AG10803 (cell line): ENCODE measurements around the gene SCN3A.
A peak's percentile ranks its signal among the peaks of the same experiment; 100 is the strongest.

Source experiments
- DNase-seq: peaks from one replicate; pipeline ENCODE4 v3.0.0; 2010; ENCODE audit warnings: low read depth
- H3K4me3 ChIP-seq: 2 replicates; pipeline ENCODE4 v1.5.1; 2011; ENCODE audit warnings: mild to moderate bottlenecking, low read length, control low read depth
- TF ChIP-seq, protein P1 (sequence below): conservative IDR thresholded peaks from 2 replicates; pipeline ENCODE4 v1.5.1; 2011; ENCODE audit warnings: mild to moderate bottlenecking, low read length, control low read depth, inconsistent platforms

The SCN3A gene

DNA sequence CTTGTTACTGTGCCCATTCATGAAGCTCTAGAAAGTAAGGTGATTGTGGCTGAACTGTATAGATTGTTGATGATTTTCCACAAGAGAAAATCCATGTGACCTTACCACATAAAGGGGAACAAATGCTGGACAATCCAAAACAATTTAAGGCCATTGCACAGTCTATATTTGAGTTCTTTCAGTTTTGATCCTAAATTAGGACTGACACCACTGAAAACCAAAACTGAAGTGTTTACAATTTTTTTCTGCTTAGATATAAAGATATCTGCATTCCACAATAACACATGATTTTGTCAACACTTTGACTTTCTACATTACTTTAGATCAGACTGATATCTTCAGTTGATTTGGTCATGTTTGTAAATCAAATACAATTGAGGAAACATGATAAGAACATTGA is 124.9 kb downstream of the SCN3A start:
- no peak overlapping the region for H3K4me3 ChIP-seq
- DNase-seq: no peak
- TF ChIP-seq, protein P1, sequence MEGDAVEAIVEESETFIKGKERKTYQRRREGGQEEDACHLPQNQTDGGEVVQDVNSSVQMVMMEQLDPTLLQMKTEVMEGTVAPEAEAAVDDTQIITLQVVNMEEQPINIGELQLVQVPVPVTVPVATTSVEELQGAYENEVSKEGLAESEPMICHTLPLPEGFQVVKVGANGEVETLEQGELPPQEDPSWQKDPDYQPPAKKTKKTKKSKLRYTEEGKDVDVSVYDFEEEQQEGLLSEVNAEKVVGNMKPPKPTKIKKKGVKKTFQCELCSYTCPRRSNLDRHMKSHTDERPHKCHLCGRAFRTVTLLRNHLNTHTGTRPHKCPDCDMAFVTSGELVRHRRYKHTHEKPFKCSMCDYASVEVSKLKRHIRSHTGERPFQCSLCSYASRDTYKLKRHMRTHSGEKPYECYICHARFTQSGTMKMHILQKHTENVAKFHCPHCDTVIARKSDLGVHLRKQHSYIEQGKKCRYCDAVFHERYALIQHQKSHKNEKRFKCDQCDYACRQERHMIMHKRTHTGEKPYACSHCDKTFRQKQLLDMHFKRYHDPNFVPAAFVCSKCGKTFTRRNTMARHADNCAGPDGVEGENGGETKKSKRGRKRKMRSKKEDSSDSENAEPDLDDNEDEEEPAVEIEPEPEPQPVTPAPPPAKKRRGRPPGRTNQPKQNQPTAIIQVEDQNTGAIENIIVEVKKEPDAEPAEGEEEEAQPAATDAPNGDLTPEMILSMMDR: no peak

GRCh38 chr2:165074884-165075283 is 129.0 kb downstream of the SCN3A start:
- no peak overlapping the region for H3K4me3 ChIP-seq
- DNase-seq: no peak
- TF ChIP-seq, protein P1: no peak

- H3K4me3 ChIP-seq: no peak overlapping the region
- DNase-seq: no peak
- TF ChIP-seq, protein P1: no peak
Observed at GRCh38 chr2:165074323-165074722, 129.5 kb downstream of the SCN3A start.

- DNase-seq: no peak
- H3K4me3 ChIP-seq: no peak overlapping the region
- TF ChIP-seq, protein P1: no peak
Observed at GRCh38 chr2:165070076-165070475, 133.8 kb downstream of the SCN3A start.

GRCh38 chr2:165069151-165069550 is 134.7 kb downstream of the SCN3A start:
- TF ChIP-seq, protein P1: no peak
- no peak for DNase-seq
- no peak overlapping the region for H3K4me3 ChIP-seq

GRCh38 chr2:165068487-165068757 is 135.4 kb downstream of the SCN3A start:
- TF ChIP-seq, protein P1: no peak
- H3K4me3 ChIP-seq: no peak overlapping the region

DNA sequence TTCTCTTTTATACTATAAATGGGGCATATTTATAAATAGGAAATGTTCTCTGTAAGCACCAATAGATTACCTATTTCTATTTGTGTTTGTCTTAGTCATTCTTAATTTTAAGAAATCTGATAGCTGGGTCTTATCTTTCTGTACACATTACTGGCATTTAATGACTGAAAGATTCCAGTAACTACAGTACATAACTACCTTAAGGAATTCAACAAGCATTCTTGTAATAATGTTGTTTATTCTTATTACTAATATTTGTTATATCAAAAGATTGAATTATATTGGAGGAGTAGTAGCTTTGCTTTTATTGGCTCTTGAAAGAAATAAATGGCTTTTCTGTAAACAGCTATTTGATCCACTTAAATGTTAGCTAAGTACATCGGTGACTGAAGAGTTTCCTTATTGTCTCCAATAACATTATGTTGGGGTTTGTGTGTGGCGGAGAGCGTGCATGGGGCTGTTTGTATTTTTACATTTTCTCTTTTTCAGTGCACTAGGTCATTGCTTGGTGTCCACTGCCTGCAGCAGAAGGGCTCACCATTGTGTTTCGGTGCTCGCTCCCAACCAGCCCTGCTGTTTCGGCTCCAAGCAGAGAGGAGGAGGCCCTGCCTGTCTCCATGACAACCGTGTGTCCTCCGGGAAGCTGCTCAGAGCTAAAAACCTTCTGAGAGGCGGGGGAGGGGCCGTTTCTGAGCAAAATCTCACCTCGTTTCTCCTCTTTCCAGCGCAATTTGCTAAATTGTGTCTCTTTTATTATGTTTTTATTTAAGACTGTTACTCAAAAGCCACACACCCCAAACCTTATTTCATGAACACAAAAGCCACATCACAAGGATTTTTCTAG is 136.0 kb downstream of the SCN3A start:
- TF ChIP-seq, protein P1: no peak
- peak; percentile 27 for DNase-seq
- H3K4me3 ChIP-seq: no peak overlapping the region

More at GRCh38 chr2:165068487-165068757, 135.4 kb downstream of the SCN3A start:
- DNase-seq: no peak
